PC-3 (cell line): ENCODE results near the gene GADD45B. TPM values are rescaled to one million over a fixed set of nuclear protein-coding genes. Genes with fewer than 3 reads are reported as not detected.

Source experiments
- ATAC-seq: fragments of 200-7000 bp; cut with Tn5 transposase; 2 replicates; pipeline ENCODE4 v1.9.1; 2020; ENCODE audit warnings: mild to moderate bottlenecking, moderate library complexity
- BruUV-seq: library from RNA; stranded (reverse); fragments of 400-500 nt; replicated peaks from 2 replicates; lab custom pipeline; 2021; lab: Mats Ljungman, UMichigan
- CTCF ChIA-PET: fragments of 300-600 bp; sonication (Branson Sonifier 250); formaldehyde crosslinking; loops from one replicate; lab custom pipeline; 2022; ENCODE audit warnings: antibody characterized with exemption; lab: Charles Lee
- POLR2A ChIA-PET: fragments of 300-600 bp; sonication (Branson Sonifier 250); formaldehyde crosslinking; loops from one replicate; lab custom pipeline; 2022; ENCODE audit warnings: antibody characterized with exemption; ENCODE audit not compliant: unreplicated experiment; lab: Charles Lee
- DNase-seq: peaks from one replicate; pipeline ENCODE4 v3.0.0-alpha.2; 2015
- H2AFZ ChIP-seq: fragments of 300-600 bp; sonication (generic); 2 replicates; pipeline ENCODE4 v1.6.0; 2016; ENCODE audit warnings: antibody characterized with exemption, low read length
- H3F3A ChIP-seq: fragments of 300-600 bp; sonication (generic); one replicate; pipeline ENCODE4 v1.6.0; 2017; ENCODE audit warnings: antibody characterized with exemption, low read length, control low read depth, mild to moderate bottlenecking; ENCODE audit not compliant: unreplicated experiment
- H3K27ac ChIP-seq: fragments of 300-600 bp; sonication (generic); 2 replicates; pipeline ENCODE4 v1.5.1; 2016; ENCODE audit warnings: mild to moderate bottlenecking, low read length
- H3K27me3 ChIP-seq: fragments of 300-600 bp; sonication (generic); 2 replicates; pipeline ENCODE4 v1.6.1; 2016; ENCODE audit warnings: low read length, mixed read lengths
- H3K36me3 ChIP-seq: fragments of 300-600 bp; sonication (generic); 2 replicates; pipeline ENCODE4 v1.6.1; 2016; ENCODE audit warnings: low read depth, mixed run types, low read length, mixed read lengths
- H3K4me1 ChIP-seq: fragments of 300-600 bp; sonication (generic); 2 replicates; pipeline ENCODE4 v1.5.1; 2016; ENCODE audit warnings: low read length; ENCODE audit not compliant: insufficient read depth
- H3K4me2 ChIP-seq: fragments of 300-600 bp; sonication (generic); 2 replicates; pipeline ENCODE4 v1.6.0; 2016; ENCODE audit warnings: low read length
- H3K4me3 ChIP-seq: fragments of 300-600 bp; sonication (generic); 2 replicates; pipeline ENCODE4 v1.5.1; 2016; ENCODE audit warnings: mild to moderate bottlenecking, low read length, mixed read lengths
- H3K79me2 ChIP-seq: fragments of 300-600 bp; sonication (generic); 2 replicates; pipeline ENCODE4 v1.6.1; 2017; ENCODE audit warnings: low read length, mixed read lengths
- H3K9ac ChIP-seq: fragments of 300-600 bp; sonication (generic); 2 replicates; pipeline ENCODE4 v1.6.0; 2016; ENCODE audit warnings: mild to moderate bottlenecking, low read length
- H3K9me2 ChIP-seq: fragments of 300-600 bp; sonication (generic); replicated peaks from 2 replicates; pipeline ENCODE4 v1.6.1; 2016; ENCODE audit warnings: mixed run types, low read length, mixed read lengths
- H3K9me3 ChIP-seq: fragments of 300-600 bp; sonication (generic); 2 replicates; pipeline ENCODE4 v1.6.1; 2016; ENCODE audit warnings: low read length, mixed read lengths
- H4K20me1 ChIP-seq: fragments of 300-600 bp; sonication (generic); 2 replicates; pipeline ENCODE4 v1.6.1; 2016; ENCODE audit warnings: low read length, mixed read lengths
- CTCF ChIP-seq: fragments of 300-600 bp; sonication (generic); conservative IDR thresholded peaks from 2 replicates; pipeline ENCODE4 v1.5.1; 2017; ENCODE audit warnings: antibody characterized with exemption, low read depth, mild to moderate bottlenecking, low read length
- EZH2 ChIP-seq: fragments of 300-600 bp; sonication (generic); IDR thresholded peaks from one replicate; pipeline ENCODE4 v1.6.1; 2017; ENCODE audit warnings: antibody characterized with exemption, mild to moderate bottlenecking, low read length; ENCODE audit not compliant: unreplicated experiment
- EZH2phosphoT487 ChIP-seq: fragments of 300-600 bp; sonication (generic); IDR thresholded peaks from 2 replicates; pipeline ENCODE4 v1.6.1; 2018; ENCODE audit warnings: mild to moderate bottlenecking, antibody characterized with exemption, low read length, borderline replicate concordance
- intact Hi-C: fragments of 100-400 bp; cut with micrococcal nuclease; formaldehyde crosslinking; loops from 2 replicates; pipeline ENCODE4 v1.9.0; 2023
- total RNA-seq: library from RNA; depleted of rRNA; stranded (reverse); fragments of >200 nt; gene quantifications from 2 replicates; pipeline ENCODE4 v1.2.3, GENCODE V29; 2014

GADD45B gene
- total RNA-seq, 1 experiment from 2014 or later = 137 TPM

DNA sequence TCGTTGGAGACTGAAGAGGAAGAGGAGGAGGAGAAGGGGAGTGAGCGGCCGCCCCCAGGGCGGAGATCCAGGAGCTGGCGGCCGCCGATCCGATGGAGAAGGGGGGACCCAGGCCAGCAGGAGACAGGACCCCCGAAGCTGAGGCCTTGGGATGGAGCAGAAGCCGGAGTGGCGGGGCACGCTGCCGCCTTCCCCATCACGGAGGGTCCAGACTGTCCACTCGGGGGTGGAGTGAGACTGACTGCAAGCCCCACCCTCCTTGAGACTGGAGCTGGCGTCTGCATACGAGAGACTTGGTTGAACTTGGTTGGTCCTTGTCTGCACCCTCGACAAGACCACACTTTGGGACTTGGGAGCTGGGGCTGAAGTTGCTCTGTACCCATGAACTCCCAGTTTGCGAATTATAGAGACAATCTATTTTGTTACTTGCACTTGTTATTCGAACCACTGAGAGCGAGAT lies 1.8 kb downstream of the GADD45B start:
- Histone ChIP-seq H3K4me2 (peak overlapping the region; percentile 92), H3K9me2 (no peaks in the 10 kb centered on the region), H3K9me3 (no peaks in the 10 kb centered on the region), H2AFZ (no peak overlapping the region), H3K9ac (peak overlapping the region; percentile 86), H3K4me1 (peaks cover 5% of the 10 kb centered on the region; the same call in 1 of the 2 replicates), H3K27ac (peak overlapping the region; percentile 67), H3K36me3 (peaks cover 14% of the 10 kb centered on the region), H3F3A (no peaks in the 10 kb centered on the region), H4K20me1 (peaks cover 17% of the 10 kb centered on the region), H3K79me2 (peaks cover 38% of the 10 kb centered on the region), H3K4me3 (peak overlapping the region; percentile 100), H3K27me3 (no peaks in the 10 kb centered on the region)
- TF ChIP-seq CTCF = no peak
- TF ChIP-seq EZH2phosphoT487 = no peak
- no peak for TF ChIP-seq EZH2
- ChIA-PET POLR2A (interaction anchor here (0.5 to 1.7 kb wide), 4 partner anchors 52 to 141 kb away, joined by 3 to 19 read pairs (median 4); no protein-coding TSS in a partner anchor), CTCF (interaction anchor here (0.6 to 0.7 kb wide), 2 partner anchors 150 to 158 kb away, joined by 5 to 6 read pairs; no protein-coding TSS in a partner anchor)
- DNase-seq (peak; percentile 35), ATAC-seq (no peak)
- intact Hi-C loops = no loop called here
- BruUV-seq = no TSS peak

DNA sequence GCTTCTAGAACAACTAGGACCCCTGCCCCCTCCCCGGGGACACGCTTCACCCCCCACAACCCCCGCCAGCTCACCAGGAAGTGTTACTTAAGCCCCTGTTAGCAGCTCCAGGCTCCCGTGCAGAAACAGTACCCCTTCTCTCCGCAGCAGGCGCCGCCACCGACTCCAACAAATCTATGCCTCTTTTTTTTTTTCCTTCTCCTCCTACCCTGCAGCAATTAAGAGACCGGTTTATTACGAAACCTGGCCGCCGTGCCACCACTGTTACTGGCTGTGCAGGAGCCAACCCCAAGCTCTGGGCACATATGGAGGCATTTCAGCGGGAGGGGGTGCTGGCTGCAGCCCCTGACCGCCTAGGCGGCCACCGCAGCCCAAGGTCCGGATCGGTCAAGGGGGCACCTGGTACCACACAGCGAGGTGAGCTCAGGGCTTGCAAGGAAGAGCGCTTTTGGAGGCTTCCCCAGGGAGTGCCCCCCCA lies 2.4 kb downstream of the GADD45B start:
- no peaks in the 10 kb centered on the region for H3K9me2 ChIP-seq
- H3K4me2 ChIP-seq = peak overlapping the region; percentile 92
- H2AFZ ChIP-seq = no peak overlapping the region
- H3K79me2 ChIP-seq = peaks cover 38% of the 10 kb centered on the region
- H3K4me3 ChIP-seq = peak overlapping the region; percentile 100
- H3K27ac ChIP-seq = peak overlapping the region; percentile 67
- intact Hi-C loops = no loop called here
- no peaks in the 10 kb centered on the region for H3K9me3 ChIP-seq
- H4K20me1 ChIP-seq = peaks cover 17% of the 10 kb centered on the region
- H3K27me3 ChIP-seq = no peaks in the 10 kb centered on the region
- BruUV-seq = TSS peak; percentile 70
- H3F3A ChIP-seq = no peaks in the 10 kb centered on the region
- peaks cover 5% of the 10 kb centered on the region; the same call in 1 of the 2 replicates for H3K4me1 ChIP-seq
- ChIA-PET POLR2A (interaction anchor here (0.6 to 1.7 kb wide), 4 partner anchors 52 to 101 kb away, joined by 3 to 19 read pairs (median 4); no protein-coding TSS in a partner anchor), CTCF (interaction anchor here (0.5 to 0.7 kb wide), 2 partner anchors 138 to 149 kb away, joined by 5 to 6 read pairs; no protein-coding TSS in a partner anchor)
- H3K36me3 ChIP-seq = peaks cover 14% of the 10 kb centered on the region
- ATAC-seq = peak; percentile 2
- TF ChIP-seq CTCF = no peak; the same call in 1 of the 2 replicates
- no peak for TF ChIP-seq EZH2
- no peak for TF ChIP-seq EZH2phosphoT487
- peak overlapping the region; percentile 86 for H3K9ac ChIP-seq
- peak; percentile 53 for DNase-seq
